HG03135 (cell line): ENCODE results near the gene CYP11A1.

Source experiments
- ATAC-seq: cut with Tn5 transposase; IDR thresholded peaks from one replicate; pipeline ENCODE4 v1.9.1; 2021; ENCODE audit warnings: mild to moderate bottlenecking, moderate library complexity; ENCODE audit not compliant: unreplicated experiment

The CYP11A1 gene

DNA sequence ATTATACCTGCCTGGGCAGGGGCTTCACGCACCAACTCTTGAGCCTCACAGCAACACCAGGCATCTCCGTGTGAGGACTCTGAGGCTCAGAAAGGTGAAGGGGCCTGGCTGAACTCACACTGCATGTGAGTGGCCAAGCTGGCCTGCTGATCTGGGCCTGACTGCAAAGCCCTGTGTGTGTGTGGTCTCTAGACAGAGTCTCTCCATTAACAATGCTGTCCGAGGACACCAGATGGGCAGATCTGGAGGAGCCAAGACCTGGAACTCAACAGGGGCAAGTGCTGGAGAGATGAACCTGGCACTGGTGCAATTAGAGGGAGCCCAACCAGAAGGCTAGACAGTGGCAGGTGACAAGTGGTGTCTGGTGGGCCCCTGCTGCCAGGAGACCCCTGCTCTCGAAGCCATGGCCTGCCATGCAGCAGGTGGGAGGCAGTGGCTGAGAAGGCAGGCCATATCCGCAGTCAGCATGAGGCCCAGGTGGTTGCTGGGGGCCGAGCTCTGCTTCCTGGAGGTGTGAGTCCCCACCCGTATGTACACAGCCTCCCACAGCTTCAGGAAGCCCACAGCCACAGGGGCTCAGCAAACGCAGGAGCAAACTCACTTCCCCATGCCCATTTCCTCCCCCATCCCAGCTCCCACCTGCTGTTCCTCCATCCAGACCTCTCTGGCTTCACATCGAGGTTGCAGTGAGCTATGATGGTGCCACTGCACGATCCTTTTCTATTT lies 39.0 kb downstream of the CYP11A1 start:
- ATAC-seq, result no peak

DNA sequence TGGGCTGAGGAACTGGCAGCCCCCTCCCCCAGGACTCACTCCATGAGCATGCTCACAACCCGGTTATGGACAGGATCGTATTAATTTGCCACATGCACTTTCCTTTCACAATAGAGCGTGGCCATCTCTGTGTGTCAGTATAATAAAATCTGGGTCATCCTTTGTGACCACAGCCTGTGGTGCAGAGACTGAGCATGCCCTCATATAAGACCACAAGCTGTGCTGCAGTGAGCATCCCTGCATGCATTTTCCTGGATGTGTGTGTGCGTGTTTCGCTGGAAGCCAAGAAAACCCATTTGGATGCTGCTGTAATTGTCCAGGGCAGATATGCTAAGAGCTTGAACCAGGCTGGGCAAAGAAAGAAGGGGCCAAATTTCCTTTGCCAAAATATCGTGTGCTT lies 39.7 kb downstream of the CYP11A1 start:
- no peak for ATAC-seq

DNA sequence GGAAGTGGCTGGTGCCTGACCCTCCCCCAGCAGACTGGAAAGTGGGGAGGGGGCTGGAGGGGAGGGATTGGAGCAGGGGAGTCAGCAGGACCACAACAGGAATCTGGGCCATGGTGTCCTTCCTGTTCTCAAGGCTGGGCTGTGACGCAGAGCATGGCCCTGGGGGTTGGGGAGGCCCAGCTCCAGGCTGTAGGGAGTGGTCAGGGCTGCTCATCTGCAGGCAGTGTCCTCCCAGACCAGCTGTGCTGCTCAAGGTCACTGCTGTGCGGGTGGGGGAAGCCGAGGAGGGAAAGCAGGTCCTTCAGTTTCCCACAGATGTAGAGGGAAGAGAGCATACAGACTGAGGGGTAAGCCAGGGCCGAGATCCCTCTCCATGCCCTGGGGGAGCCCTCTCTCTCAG lies 40.7 kb downstream of the CYP11A1 start:
- no peak for ATAC-seq

DNA sequence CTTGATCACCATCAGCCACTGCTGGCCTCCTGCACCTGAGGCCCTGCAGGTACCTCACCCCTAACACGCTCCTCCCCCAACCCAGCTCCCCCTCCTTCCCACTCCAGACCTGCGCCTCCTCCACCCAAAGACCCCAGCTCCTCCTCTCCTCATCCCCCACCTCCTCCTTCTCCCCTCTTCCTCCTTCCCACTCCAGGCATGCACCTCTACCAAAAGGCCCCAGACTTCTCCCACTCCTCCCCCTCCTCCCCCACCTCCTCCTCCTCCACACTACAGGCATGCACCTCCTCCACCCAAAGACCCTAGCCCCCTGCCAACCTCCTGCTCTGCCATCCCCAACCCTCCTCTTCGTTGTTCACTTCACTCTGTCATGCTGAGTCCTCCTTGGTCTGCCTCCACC lies 42.7 kb downstream of the CYP11A1 start:
- no peak for ATAC-seq

DNA sequence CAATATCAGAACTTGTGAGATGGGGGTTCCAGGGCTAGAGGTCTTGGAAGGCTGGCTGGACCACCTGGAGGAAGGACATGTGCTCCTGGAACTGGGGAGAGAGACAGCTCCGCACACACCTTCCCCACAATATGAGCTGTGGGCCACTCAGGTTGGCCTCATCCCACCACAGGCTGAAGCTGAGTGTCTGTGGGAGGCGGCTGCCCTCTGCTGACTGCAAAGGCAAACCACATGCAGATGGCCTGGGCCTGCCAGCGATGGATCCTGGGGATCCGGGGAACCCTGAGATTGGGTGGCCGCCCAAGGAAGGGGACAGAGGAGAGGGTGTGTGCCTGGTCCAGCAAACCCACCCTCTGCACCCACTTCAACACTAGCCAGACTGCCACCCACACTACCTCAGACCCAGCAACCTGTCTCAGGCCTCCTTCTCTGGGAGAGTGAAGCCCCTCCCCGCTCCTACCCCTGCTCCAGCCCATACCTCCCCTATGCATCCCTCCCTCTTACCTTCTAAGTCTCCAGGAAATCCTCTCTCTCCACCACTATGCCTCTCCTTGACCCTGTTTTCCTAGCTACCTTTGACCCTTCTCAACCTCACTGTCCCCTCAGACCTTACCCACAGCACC lies 44.8 kb downstream of the CYP11A1 start:
- no peak for ATAC-seq

DNA sequence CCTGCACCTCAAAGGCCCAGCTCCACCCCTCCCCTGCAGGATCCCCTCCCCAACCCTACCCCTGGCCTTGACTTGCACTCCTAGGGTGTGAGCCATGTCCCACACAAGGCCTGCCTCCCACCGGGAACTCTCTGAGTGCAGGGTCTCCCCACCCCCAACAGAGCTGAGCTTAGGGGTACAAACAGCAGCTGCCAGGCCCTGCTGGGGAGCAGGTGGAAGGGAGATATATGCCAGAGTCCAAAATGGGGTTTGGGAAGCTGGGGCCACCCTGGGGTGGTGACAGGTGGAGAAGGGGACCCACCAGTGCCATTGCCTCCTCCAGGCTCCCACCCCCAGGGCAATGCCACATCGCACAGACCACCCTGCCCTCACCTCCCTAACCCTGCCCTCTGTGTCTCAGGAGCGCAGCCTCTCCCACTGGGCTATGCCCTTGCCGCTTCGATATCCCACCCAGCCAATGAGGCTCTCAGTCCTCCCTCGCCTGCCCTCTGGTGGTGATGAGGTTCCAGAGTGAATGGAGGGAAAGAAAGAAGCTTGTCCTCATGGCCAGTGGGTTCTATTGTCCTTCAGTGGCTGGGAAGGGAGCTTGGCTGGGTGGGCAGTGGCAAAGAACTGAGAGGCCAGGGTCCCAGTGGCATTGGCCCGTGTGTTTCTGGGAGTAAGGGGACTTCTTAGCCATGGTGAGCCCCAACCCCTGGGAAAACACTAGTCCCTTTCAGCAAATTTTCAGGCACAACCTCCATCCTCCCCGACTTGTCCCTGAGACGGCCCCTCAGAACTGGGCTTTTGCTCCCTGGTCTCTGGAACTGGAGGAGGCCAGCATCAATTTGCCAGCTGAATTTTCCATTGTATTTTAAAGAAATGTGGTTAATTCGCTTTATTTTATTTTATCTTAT lies 46.8 kb downstream of the CYP11A1 start:
- ATAC-seq, result no peak

DNA sequence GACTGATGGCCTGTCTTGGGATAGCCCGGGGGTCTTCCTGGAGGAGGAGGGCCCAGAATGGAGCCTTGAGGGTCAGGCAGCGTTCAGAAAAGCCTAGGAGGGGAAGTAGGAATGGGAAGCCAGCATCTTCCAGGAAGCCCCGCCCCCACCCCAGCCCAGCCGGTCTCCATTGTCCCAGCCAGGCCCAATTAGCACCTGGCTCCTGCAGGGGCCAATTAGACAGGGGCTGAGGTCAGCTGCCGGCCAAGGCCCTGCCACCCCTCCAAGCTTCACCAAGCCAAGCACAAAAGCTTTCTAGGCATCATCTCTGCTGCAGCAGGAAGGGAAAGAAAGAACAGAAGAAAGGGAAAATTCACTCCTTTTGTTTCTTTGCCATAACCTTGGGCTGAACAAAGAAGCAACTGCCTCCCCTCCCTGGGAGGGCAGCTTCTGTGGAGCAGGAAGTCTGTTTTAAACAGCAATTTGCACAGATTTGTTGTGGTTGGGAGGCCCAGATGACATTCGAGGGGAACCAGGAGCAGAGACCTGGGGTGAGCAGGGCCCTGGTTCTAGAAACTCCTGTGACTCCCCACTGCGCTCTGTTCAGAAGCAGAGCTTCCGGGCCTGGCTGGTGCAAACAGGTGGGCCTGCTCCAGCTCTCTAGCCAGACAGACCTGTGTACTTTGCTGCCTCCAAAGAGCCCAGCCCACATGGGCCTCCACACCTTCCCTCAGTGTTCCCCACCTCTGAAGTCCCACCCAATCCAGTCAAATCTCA lies 47.7 kb downstream of the CYP11A1 start:
- ATAC-seq, result no peak

DNA sequence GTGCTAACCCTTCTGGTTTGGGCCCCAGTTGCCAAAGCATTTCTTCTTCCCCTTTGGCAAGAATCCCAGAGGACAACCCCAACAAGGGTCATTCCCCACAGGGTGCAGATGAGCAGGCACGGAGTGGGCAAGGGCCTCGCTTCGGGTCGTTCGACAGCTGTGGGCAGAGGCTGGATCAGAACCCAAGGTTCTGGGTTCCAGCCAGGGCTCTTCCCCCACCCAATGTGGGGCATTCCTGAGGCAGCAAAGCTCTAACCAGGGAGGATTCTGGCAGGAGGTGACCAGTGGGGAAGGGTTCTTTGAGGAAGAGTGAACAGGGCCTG lies 48.3 kb downstream of the CYP11A1 start:
- no peak for ATAC-seq

DNA sequence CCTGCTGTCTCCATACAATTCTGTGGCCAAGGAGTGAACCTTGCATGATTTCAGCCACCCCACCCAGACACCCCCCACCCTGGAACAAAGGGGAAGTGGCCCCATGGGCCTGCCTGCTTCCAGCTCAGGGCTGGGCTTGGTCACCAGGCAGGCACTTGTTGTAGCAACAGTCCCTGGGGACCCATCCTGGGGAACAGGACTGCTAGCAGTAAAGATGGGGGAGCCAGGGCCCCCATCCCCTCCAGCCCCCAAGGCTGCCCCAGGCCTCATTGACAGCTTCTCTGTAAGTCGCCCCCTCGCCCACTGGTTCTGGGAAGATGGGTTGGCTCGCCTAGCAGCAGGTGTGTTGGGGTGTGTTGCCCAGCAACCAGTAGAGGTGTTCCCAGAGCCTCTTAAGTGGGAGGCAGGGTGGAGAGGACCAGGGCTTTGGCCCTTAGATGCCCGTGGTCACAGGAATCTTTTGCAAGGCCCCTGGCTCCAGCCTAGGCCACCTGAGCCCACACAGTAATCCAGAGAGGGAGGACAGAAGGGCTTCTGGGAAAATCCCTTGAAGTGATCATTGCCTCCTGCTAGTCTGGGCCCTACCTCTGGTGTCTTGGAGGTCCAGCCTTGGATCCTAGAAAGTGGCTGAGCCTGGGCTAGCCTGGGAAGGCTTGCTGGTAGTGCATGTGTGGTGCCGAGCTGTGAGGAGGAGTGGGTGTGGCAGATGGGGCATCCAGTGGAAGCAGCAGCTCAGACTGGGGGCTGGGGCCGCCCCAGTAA lies 48.9 kb downstream of the CYP11A1 start:
- no peak for ATAC-seq

DNA sequence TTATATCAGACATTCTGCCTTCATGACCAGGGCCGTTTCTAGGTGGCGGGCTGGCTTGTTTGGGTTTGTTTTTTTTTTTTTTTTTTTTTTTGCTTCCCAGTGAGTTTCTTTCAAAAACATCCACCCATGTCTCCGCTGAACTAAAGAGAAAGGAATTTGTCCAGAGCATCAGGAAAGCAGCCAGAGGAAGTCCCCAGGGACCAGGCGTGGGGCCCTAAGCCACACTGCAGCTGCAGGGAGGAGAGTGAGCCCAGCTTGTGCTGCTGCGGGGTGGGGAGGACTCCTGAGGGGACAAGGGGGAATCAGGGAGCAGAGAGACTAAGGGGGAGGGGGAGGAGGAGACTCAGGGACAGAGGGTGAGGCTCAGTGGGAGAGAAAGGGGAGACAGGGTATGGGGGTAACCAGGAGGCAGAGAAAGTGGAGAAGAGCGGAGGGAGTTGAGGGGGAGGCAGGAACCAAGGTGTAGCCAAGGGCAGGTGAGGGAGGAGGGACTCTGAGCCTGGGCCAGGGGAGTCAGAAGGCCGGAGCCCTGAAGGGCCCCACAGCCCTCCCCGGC lies 49.5 kb downstream of the CYP11A1 start:
- ATAC-seq, result no peak

DNA sequence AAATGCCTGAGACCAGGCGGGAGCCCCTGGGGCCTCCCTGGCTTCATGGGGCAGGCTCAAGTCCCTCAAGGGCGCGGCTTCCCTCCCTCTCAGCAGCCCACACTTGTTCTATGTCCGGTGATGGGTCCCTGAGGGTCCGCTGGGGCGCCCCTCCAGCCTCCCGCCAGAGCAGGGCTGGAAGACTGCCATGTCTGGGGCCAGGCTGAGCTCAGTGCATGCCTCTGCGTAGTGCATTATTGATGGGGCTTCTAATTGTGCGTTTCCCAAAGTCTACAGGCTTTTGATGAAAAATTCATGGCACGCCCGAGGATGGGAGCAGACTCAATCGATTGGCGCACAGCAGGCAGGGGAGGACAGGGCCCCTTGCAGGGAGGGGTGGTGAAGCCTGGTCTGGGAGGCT lies 51.3 kb downstream of the CYP11A1 start:
- ATAC-seq, result no peak

DNA sequence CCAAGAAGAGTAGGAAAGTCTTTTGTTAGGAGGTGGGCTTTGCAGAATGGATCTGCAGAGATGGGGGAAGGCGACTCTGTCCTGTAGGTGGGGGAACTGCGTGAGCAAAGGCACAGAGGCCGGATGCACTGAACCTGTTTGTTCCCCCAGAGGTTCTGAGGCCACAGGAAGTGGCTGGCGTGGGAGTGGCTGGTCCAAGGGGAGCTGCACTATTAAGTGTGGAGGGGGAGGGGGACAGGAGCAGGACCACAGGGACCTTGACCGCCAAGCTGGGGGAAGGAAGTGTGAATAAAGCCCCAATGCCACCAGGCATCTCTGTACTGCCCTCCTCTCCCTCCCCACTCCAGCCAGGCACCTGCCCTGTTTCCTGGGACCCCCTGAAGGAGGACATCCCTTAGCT lies 51.8 kb downstream of the CYP11A1 start:
- no peak for ATAC-seq

DNA sequence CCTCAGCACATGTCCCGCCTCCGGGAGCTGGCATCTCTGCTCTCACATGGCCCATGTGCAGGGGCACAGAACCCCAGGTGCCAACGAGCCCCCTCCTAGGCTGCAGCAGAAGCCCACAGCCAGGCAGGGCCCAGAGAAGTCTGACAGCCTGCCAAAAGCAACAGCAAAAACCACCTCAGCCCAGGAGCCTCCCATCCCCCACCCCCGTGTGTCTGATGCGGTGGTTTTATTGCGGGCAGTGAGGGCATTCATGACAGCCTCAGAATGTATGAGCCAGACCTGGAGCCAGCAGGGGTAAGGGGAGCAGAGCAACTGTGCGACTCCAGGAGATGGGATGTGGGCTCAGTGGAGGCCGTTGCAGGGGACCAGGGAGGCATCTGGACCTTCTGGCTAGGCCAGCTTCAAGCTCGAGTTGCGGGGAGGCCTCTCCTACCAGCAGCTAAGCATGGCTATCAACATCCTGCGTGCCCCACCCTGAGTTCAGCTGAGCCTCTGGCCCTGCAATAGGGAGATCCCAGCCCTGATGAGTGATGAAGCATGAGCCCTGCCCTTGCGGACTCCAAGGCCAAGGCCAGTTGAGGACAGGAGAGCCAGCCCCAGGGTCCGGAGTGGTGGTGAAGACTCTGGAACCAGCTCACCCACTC lies 52.5 kb downstream of the CYP11A1 start:
- ATAC-seq, result no peak

DNA sequence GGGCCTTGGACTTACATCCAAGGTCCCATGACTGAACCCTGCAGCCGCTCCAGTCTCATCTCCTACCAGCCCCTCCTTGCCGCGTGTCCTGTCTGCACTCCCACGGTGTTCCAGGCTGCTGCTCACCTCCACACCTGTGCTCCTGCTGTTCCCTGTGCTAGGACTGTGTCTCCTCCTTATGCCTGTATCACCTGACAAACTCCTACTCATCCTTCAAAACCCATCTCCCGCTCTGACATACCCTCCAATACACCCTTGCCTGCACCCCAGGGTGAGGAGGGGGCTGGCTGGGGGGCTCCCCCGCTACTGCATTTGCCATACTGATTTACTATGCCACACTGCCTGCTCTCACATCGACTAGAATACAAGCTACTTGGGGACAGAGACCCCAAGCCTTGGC lies 53.6 kb downstream of the CYP11A1 start:
- ATAC-seq, result no peak

DNA sequence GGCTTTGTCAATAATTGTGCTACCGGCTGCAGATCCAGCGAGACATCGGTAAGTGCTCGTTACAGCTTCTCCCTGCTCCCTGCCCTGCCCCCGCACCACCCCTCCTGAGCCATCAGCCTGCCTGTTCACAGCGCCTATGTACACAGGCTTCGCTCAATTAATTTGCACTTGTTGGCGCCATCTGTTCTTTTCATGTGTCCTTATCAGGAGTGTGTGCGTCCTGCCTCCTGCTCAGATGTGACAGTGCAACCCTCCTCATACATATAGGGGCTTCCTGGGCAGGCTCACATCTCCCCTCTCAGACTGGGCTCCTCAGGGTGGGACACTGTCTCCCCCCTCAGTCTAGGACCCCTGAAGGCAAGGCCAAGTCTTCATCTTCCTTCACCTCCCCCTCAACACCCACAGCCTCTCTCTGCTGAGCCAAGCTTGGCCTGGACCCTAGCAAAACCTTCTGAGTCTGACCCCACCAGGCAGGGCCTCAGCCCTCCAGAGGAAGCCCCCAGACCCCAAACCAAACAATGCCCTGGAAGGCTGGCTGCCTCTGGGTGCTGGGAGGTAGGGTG lies 54.9 kb downstream of the CYP11A1 start:
- no peak for ATAC-seq

DNA sequence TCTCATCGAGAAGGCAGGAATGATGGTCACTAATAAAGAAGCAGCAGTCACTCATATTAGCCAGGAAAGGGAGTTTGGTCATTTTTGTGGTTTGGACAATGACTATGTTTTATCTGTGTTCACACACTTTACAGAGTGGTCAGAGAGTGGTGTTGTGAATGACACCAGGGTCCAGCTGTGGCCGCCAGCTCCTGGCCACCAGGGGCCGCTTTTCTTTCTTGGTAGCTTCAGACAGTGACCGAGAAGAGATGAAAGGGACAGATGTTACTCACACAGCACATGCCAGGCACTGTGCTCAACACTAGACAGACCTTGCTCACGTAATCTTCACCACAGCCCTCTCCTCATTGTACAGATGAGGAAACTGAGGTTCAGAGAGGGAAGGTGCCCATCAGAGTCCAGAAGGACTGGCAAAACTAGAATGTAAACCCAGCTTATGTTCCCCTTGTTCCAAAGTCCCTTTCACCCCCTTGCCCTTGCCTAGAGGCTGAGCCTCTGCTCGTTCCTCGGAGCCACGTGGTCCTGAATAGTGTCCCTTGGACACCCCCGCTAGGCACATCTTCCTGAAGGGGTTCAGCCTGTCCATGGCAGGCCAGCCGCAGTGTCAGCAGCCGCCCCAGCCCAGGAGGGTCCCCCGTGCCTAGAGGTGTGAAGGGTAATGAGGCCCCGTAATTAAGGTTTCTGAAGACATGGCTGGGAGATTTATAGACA lies 55.6 kb downstream of the CYP11A1 start:
- no peak for ATAC-seq

DNA sequence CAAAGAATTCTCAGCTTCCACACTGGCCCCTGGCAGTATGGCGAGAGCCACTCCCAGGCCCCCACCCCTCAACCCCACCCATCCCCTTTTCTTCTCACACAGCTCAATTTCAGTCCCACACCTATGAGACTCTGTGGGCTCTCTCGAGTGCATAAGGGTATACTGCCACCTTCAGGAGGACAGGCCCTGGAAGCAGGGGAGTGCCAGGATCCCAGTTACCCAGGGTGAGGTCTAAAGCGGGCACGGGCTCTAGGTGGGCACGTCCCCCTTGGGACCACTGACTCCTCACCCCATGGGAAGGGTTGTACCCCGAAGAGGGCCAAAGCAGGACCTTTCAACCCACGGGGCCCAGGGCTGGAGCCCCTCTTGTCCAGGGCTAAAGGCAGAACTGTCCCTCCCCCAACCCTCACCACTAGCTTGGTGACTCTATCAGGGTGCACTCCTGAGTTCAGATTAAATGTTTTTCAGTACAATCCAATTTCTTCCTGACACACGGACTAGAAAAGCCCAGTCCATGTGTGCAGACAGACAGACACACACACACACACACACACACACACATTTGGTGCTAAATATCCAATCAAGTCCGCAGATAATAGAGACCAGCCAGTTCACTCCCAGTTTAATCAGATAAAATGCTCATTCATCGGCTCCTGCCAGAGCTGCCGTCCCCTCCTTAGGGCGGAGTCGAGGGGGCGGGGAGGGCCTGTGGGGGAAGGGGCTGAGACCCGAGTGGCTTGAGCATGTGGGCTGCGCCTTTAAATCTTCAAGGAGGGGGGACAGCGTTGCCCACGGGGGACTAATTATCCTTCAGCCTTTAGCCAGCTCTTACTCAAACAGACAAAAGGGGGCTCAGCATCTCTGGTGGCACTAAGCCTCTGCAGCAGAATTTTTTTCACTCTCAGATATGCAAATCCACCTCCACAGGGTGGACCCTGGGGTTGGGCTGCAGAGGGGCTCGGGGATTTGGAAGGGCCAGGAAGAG lies 59.3 kb downstream of the CYP11A1 start:
- no peak for ATAC-seq

DNA sequence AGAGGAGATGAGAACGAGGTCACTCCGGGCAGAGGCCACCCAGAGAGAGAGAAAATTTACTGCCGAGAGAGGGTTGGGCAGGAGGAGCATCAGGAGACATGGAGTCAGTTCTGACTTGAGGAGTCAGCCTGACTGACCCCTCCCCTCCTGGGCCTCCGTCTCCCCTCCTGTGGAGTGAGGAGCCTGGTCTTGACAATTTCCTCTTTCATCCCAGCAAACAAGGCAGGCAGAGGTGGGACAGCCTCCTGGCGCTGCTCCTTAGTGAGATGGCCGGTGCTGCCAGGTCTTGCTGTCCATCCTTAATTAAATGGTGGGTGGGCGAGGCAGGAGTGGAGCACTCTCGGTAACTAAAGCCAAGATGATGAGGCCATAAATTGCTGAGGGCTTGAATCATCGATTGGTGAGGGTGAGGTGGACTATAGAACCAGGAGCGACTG lies 60.6 kb downstream of the CYP11A1 start:
- ATAC-seq, result no peak
